UCSD-AML1 (cell line): ENCODE measurements around the gene MOSPD2.

Source experiments
- DNase-seq: peaks from one replicate; lab custom pipeline; 2025; ENCODE audit not compliant: unreplicated experiment; lab: John Stamatoyannopoulos, UW

The MOSPD2 gene

DNA sequence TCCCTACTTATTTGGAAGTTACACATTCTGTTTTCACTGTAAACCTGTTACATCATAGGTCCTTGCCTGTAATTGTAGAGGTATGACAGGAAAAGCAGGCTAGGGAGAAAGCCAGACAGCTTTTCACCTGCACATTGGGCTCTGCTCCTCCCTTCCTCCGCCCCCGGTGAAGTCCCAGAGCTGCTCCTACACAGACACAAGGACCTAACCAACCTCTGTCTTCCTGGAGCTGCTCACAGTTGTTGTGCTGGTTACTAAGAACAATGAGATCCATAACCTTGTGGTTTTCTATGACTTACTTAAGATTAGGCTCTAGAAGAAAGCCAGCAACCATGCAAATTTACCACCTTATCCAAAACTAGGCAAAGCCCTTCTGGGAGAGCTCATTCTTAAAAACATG, 40.0 kb downstream of the MOSPD2 start:
- no peak for DNase-seq

DNA sequence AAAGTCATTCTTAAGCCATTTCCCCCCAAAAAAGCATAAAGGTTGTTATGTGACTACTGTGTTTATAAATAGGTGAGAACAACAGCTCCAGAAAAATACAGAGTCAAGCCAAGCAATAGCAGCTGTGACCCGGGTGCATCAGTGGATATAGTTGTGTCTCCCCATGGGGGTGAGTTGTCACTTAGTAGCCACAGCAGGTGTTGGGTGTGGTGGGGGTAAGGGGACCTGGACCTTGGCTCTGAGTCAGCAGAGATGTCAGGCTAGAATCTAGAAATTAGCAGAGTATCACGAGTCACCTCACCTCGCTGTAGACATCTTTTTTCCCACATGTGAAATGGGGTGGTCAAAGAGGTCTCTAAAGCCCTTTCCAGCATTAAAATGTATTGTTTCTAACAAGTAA, 42.4 kb downstream of the MOSPD2 start:
- no peak for DNase-seq

- DNase-seq = no peak
These were observed 42.9 kb downstream of the MOSPD2 start for GRCh38 chrX:14916017-14916674.

DNA sequence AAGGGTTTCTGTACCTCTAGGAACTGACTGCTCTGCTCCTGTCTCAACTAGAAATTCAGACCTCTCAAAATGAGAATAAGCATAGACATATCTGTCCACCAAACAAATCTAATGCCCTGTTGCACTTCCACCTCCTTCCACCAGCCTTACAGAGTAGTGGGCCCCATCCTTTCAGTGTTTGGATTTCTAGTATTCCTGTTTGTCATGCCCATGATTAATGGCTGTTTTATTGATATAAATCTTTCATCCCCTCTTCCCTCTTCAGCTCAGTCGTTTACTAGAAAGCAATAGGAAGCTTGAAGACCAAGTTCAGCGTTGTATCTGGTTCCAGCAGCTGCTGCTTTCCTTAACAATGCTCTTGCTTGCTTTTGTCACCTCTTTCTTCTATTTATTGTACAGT, 46.2 kb downstream of the MOSPD2 start:
- DNase-seq = no peak

DNA sequence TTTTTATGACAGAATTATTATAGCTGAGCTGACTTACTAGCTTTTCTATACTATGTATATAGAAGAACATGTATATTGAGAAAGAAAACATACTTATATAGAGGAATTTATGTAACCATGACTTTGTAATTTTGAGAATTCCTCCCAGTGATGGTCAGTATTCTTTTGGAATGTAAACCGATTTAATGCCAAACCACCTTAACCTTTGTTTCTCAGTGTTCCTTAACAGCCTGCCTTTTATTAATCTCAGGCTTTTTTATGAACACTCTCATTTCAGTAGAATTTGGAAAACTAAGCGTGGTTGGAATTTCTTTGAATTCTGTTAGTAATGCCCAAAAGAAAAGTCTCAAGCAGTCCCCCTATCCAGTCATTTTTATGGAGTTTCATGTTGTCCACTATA, 47.0 kb downstream of the MOSPD2 start:
- no peak for DNase-seq

GRCh38 chrX:14922437-14922836, 49.2 kb downstream of the MOSPD2 start:
- no peak for DNase-seq

DNA sequence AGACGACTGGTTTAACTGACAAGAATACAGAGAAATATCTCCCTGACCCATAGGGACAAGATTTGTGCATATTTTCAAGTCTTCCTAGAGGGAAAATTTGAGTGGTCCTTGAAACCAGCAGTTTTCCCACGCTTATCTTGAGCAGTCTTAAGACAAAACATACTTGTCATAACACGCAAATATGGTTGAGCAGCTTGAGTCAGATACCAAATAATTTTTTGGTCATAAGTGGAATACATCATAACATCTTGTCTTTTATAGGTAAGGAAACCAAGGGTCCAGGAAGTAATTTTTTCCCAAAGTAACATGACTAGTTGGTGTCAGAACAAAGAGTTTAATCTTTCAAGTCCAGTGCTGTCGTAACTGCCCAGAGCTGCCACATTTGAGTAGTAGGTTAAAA, 50.5 kb downstream of the MOSPD2 start:
- DNase-seq = no peak

DNA sequence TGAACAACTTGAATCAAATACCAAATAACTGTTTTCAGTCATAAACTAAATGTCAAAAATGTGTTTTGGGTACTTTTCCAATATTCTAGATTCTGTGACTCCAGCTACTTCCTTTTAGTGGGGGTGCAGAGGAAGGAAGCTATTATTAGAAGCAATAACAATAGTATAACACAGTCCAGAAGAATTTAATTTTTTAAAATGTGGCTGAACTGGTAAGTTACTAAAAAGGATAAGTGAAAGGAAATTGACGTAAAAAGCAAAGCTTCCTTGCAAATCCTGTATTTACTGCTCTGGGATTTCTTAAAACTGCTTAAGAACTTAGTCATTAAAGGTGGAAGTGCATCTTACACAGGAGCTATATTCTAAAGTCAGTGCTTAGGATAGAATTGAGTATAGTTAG, 53.2 kb downstream of the MOSPD2 start:
- DNase-seq = no peak

DNA sequence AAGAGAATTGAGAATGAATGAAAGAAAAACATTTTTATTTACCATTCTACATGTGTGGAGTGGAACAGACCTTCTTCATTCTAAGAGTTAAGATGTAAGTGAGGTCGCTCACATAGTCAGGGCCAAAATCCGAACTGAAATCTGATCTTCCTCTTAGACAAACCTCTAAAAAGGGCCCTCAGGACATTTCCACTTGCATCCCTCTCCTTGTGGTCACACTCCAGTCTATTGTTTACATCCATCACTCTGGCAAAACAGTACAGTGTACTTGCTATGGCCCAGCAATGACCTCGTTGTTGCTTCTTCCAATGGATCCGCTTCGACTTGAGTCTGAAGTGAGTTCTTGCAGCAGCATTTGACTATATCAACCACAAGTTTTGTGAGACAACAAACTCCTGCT, 54.2 kb downstream of the MOSPD2 start:
- DNase-seq = no peak

DNA sequence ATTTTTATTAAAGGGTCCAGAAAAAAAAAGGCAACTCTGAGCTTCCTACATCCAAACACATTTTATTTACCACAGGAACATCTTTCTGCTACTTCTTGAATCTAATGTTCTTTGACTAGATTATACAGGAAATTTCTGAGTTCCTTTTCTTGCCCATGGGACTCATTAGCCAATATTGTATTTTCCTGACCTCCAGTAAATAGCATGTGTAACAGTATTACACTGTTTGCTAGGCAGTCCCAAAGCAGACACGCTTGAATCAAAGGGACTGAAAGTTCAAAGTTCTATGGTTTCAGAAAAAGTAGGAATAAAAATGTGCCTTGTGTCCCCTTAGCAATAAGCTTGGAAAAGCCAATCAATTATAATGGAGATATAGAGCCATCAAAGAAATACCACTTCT, 57.4 kb downstream of the MOSPD2 start:
- DNase-seq = no peak

DNA sequence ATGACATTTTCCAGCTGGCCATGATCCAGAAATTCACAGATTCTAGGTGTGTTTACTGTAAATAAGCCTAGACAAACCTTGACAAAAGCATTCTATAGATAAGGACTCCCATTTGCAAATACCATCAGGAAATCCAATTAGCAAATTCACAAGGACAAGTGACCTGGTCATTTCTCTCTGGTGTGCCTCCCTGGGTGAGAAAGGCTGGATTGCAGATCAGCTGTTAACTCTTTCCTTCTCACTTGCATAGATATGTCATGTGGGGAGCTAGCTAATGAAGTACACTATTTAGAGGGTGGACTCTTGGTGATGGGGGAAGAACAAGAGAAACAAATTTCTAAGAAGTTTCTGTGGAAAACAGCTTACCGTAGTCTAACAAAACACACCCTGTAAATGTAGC, 58.9 kb downstream of the MOSPD2 start:
- DNase-seq = no peak

GRCh38 chrX:14934423-14934822, 61.2 kb downstream of the MOSPD2 start:
- DNase-seq = no peak

DNA sequence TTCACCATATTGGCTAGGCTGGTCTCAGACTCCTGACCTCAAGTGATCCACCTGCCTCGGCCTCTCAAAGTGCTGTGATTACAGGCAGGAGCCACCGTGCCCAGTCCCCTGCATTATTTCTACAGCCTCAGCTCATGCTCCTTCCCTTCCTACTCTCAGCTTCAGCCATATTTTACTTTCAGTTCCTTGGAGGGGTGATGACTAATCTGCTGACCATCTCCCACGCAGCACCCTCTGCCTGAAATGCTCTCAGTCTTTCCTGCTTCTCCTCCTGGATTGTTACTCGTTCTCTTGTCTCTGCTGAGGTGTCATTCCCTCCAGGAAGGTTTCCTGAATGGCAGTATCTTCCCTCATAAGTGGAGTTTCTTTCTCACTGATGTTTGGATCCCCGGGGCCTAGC, 63.3 kb downstream of the MOSPD2 start:
- DNase-seq = no peak

DNA sequence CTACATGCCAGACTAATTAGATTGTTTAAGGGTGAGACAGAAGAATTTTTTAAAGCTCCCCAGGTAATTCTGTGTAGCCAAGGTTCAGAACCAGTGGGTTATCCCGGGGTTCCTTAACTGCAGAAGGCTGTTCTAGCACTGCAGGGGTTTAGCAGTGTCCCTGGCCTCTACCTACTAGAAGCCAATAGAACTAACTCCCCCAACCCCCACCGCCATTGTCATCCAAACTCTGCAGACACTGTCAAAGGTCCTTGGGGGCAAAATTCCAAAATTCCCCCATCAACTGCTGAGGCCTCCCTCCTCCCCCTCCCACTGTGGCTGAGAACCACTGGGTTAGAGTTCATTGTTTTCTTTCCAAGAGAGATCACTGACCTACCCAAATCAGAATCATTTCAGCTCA, 66.4 kb downstream of the MOSPD2 start:
- DNase-seq = no peak

- DNase-seq = no peak
These were observed 68.1 kb downstream of the MOSPD2 start for GRCh38 chrX:14941301-14941700.

DNA sequence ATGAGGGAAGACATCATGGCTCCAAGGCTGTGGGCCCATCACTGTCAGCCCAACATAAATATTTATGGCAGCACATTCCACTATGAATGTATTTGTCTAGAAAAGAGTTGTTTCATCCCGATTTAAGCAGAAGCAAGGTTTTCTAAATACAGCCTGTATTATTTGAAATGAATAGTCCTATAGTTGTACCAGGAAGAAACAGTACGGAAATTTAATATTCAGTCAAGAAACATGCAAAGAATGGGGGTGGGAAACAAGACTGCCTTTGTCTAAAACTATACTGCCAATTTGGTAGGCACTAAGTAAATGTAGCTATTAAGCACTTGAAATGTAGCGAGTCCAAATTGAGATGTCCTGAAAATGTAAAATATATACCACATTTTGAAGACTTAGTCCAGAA, 69.1 kb downstream of the MOSPD2 start:
- no peak for DNase-seq

GRCh38 chrX:14943962-14944361, 70.7 kb downstream of the MOSPD2 start:
- no peak for DNase-seq

GRCh38 chrX:14946606-14947155, 73.5 kb downstream of the MOSPD2 start:
- DNase-seq = no peak

DNA sequence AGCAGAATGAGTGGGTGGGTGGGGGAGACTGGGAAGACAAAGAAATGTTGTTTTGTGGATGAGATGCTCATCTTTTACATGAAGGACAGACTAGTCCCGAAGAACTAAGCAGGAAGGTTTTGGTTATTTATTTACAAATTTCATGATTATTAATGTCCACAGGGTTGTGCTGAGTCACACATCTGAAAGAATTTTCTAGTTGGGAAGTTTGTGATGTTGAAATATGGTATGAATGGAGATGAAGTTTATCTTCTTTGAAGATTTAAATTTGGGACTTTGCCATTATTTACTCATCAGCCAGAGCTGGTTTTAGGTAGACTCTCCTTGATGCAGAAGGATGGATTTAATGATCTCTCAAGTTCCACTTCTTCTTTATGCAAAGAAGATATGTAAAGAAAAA, 75.5 kb downstream of the MOSPD2 start:
- no peak for DNase-seq

- no peak for DNase-seq
These were observed 83.8 kb downstream of the MOSPD2 start for GRCh38 chrX:14956813-14957582.

DNA sequence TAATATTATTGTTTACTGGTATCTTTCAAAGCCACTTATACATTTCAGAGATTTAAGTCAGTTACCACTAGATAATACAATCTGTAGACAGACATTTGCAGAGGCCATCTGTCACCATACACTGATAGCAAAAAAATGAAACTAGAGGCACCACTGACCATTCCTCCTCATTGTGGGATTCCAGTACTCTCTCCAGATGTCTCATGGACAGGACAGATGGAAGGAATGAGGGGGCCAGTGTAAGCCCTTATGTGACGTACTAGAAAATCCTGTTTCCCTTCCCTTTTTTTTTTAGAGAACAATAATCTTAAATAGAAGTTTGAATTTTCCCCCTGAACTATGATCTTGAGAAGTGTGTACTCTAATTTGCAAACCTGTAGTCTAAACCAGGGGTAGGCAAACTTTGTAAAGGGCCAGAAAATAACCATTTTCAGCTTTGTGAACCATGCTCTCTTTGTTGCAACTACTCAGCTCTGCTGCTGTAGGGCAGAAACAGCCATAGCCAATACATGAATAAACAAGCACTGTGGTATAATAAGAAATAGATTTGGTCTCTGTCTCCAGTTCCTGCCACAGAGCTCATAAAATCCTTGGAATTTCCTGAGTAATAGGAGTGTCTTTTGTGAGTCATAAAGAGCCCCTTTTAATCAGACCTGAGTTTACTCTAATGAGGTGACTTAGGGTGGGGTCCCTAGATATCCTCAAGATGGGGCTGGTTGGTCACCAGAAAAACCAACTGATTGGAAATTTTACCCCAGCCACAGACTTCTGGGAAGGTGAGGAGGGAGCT, 90.4 kb downstream of the MOSPD2 start:
- no peak for DNase-seq

GRCh38 chrX:14964500-14964899, 91.3 kb downstream of the MOSPD2 start:
- DNase-seq = no peak
